ENCODE results near the gene PTGES.

DNA sequence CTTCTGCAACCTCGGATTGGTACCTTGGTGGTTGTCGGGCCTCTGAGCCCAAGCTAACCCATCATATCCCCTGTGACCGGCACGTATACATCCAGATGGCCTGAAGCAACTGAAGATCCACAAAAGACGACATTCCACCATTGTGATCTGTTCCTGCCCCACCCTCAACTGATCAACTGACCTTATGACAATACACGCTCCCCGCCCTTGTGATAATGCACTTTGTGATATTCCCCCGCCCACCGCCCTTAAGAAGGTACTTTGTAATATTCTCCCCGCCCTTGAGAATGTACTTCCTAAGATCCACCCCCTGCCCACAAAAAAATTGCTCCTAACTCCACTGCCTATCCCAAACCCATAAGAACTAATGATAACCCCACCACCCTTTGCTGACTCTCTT is 33.6 kb upstream of the PTGES start:
- TF ChIP-seq REST (IDR thresholded peaks at IDR 0.05; ENCODE audit: insufficient read depth in 1 of 2, low read depth in 2 of 2, low read length in 2 of 2), result no peak
- TF ChIP-seq POLR2AphosphoS5 (IDR thresholded peaks at IDR 0.05; ENCODE audit: low read depth, low read length), result no peak
- TF ChIP-seq SIN3A (IDR thresholded peaks at IDR 0.05; ENCODE audit: borderline replicate concordance, insufficient read depth, low read length), result no peak
- no peak for TF ChIP-seq TAF1 (IDR thresholded peaks at IDR 0.05; ENCODE audit: borderline replicate concordance, insufficient read depth, low read length)
- no peak for TF ChIP-seq FOXP2 (optimal IDR thresholded peaks at IDR 0.05; ENCODE audit: borderline replicate concordance, extremely low read depth, extremely low read length, insufficient read depth)

Measured in PFSK-1 (cell line).